NCI-H1105 (cell line): Measurements from ENCODE around the gene CREG2.
"Not testable (repeated sequence)": the region's sequence is repeated elsewhere in the genome, so short reads cannot be mapped to it uniquely, and the experiment has no call there.

Source experiments
- DNase-seq: peaks from one replicate; lab custom pipeline; 2025; lab: John Stamatoyannopoulos, UW

Gene CREG2

GRCh38 chr2:101342625-101343008, 44.7 kb downstream of the CREG2 start:
- no peak for DNase-seq

DNA sequence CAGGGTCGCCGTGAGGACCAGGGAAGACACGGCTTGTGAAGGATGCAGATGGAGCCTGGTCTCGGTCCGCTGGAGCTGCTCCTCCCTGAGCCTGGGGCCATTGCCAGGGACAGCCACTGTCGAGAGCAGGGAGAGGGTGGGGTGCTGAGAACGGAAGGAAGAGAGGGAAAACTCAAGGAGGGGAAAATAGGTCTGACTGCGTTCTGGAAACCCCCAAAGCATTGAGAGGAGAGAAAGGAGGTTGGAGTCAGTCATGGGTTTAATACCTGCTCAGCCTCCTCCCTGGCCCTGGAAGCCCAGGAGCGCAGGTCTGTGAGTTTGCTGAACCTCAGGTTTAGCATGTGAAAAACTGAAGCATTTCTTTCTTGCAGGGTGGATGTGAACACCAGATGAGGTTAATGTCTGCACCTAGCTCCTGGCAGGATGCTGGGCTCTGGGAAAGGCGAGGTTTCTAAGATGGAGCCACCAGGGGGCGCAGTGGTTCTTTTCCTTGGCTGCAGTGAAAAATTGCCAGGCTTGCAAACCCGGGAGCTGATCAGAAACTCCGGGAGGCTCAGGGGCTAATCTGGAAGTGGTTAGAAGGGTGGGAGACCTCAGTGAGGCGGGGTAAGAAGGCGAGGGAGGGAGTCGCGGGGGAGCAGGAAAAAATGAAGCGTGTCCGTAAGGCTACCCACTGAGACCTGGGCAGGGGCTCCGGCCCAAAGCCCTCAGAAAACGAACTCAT, 45.2 kb downstream of the CREG2 start:
- DNase-seq = peak; percentile 41

DNA sequence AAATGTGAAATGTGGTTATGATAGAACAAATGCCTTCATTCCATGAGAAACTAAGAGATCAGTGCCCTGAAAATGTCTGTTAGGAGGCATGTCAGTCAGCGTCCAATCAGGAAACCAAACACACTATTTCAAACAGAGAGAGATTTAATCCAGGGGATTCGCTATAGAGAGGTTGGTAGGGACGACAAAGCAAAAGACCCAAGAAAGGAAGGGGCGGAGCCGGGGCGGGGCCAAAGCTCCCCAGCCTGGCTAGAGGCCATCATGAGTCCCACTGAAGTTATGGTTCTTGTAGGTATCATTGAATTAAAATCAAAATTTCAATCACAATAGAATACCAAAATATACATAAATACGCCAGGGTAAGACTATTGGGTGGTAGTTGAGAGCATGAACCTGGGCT, 45.9 kb downstream of the CREG2 start:
- no peak for DNase-seq

DNA sequence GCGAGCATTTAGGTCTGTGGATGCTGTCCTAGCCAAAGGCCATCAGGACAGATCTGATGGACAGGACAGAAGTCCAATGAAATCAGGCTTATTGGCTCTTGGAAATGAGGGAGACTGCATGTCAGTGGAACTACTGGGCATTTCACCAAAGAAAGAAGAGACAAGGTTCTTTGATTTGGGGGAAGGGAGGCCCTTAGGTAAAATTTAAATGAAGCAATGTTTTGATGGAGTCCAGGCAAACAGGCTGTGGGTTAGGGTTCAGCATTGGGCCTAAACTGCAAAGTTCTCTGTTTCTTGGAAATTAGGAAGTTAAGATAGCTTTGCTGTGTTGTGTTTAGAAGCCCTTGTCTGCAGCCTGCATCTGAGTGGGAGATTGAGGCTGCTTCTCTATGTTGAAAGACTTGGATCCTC, 47.2 kb downstream of the CREG2 start:
- no peak for DNase-seq

DNA sequence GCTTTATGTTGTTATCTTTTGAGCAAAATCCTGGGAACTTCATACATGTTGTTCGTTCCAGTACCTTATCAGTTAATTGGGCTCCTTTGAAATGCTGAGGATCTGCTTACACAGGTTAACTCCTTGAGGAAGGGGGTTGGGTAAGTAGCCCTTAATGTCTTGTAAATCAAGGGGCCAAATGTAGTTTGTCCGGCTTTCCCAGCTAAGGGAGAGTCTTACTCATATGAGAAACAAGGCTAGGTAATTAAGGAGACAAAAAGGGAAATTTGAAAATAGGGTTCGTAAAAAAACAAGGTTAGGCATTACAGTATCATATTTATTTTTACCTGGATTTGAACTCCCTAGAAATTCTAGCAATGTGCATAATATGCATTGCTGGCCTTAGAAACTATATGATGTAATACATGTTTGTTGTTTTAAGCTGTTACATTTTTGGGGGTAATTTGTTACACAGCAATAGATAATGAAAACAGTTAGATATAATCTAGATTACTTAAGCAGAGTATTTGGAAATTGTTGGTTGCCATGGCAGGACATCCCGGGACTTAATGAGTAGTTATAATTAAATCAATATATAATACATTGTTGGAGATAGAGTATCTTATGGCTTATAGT, 47.9 kb downstream of the CREG2 start:
- DNase-seq = no peak

GRCh38 chr2:101337877-101338276, 49.4 kb downstream of the CREG2 start:
- DNase-seq = no peak

DNA sequence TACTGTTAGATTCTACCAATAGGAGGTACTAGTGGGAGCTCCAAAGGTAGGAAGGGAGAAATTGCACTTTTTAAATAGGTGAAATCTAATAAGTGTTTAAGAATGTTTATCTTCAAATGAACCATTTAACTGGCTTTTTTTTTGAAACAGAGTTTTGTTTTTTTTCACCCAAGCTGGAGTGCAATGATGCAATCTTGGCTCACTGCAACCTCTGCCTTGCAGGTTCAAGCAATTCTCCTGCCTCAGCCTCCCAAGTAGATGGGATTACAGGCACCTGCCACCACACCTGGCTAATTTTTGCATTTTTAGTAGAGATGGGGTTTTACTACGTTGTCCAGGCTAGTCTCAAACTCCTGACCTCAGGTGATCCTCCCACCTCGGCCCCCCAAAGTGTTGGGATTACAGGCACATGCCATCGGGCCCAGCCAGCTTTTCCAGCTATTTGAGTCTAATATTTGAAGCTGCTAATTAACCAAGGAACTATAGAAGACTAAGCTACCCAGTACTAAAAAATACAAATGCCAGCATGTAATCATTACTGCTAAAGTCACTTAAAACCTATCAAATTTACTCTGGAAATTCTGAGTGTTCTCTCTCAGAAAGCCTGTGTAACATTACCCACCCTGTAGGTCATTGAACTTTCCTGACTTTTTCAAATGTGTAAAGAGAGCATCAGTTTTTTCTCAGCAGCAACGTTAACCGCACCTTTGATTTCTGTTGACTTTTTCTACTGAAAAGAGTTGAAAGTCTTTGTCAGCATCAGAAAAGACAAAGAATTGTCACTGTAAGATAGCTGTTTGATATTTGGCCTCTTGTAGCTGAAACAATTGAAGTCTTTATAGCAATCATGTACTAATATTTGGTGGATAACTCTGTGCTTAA, 54.2 kb downstream of the CREG2 start:
- DNase-seq = no peak

- no peak for DNase-seq
Measured at GRCh38 chr2:101331202-101331601, 56.1 kb downstream of the CREG2 start.

GRCh38 chr2:101330253-101330933, 56.9 kb downstream of the CREG2 start:
- no peak for DNase-seq

- no peak for DNase-seq
Measured at GRCh38 chr2:101329026-101329425, 58.3 kb downstream of the CREG2 start.

GRCh38 chr2:101328474-101329007, 58.8 kb downstream of the CREG2 start:
- DNase-seq = no peak

DNA sequence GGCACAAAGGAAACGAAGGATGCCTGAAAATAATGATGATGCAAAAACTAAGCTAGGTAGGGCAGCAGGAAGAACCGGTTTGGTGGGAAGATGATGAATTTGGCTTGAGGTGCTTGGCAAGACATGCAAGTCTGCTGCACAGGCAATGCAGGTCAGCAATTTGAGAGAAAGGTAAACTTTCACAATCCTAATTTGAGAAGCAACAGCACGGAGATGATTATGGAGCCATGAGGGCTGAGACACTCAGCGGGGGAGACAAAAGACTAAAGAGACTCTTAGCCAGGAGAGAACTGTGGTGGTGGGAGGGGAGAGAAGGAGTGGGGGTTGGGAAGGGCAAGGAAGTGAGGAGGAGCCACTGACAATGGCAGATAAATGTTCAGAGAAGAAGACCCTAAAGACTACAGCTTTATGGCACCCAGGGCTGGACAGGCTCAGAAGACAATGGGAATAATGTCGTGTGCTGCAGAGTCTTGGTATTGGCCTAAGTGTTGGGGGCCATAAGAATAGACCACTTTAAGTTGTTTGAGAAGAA, 59.4 kb downstream of the CREG2 start:
- DNase-seq = no peak

DNA sequence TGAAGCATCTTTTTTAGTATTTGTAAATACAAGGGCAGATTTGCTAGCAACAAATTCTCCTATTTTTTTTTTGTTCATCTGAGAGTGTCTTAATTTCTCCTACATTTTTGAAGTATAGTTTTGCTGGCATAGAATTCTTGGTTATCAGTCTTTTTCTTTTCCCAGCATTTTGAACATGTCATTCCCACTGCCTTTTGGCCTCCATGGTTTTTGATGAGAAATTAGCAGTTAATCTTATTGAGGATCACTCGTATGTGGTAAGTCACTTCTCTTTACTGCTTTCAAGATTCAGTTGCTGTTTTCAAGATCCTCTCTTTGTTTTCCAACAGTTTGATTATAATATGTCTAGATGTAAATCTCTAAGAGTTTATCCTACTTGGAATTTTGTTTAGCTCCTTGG, 61.9 kb downstream of the CREG2 start:
- no peak for DNase-seq

- DNase-seq = not testable (repeated sequence)
Measured at GRCh38 chr2:101316568-101316967, 70.7 kb downstream of the CREG2 start.

DNA sequence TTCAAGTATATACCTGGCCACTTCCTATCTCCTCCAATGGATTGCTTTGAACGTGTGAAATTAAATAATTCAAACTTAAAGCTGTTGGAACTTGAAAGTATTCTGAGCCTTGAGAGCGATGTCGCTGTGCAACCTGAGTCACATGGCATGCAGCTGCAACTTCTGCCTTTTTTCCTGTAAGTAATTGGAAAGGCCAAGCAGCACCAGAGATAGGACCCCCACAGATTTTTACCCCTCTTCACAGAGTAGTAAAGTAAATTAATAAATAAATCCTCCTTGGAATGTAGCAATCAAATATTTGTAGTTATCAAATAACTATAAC, 75.6 kb downstream of the CREG2 start:
- no peak for DNase-seq

DNA sequence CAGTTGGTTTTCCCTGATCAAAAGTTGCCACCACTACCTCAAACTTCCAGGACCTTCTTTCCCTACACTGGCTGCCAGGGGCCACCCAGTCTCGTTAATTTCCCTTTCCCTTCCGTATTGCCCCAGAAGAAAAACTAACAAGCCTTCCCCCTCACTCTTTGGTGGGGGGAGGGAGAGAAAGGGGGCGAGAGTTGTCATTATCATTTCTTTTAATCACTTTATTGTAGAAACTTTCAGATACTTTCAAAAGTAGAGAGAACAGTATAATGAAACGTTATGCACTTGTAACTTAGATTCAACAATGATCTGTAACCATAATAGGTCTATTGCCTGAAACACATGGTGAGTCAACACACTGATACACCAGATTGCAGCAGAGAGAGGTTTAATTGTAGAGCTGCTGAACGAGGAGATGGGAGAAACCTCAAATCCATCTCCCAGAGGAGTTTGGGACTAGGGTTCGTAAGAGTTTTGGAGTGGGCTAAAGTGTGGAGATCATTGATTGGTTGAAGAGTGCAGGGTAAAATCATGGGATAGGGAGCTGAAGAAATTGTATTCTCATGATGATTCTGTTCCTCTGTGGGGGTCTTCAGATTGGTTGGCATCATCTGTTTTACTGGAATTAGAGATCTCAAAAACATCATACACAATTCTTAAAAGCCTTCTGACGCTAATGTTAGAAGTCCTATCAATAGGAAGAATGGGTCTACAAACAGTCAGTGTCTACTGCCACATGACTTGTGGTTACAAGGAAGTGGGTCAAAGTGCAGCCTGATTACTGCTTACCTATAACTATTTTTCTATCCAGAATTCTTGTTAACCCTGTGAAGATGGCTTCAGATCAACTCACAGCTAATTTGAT, 76.2 kb downstream of the CREG2 start:
- DNase-seq = no peak

- DNase-seq = no peak
Measured at GRCh38 chr2:101310090-101310833, 77.0 kb downstream of the CREG2 start.

DNA sequence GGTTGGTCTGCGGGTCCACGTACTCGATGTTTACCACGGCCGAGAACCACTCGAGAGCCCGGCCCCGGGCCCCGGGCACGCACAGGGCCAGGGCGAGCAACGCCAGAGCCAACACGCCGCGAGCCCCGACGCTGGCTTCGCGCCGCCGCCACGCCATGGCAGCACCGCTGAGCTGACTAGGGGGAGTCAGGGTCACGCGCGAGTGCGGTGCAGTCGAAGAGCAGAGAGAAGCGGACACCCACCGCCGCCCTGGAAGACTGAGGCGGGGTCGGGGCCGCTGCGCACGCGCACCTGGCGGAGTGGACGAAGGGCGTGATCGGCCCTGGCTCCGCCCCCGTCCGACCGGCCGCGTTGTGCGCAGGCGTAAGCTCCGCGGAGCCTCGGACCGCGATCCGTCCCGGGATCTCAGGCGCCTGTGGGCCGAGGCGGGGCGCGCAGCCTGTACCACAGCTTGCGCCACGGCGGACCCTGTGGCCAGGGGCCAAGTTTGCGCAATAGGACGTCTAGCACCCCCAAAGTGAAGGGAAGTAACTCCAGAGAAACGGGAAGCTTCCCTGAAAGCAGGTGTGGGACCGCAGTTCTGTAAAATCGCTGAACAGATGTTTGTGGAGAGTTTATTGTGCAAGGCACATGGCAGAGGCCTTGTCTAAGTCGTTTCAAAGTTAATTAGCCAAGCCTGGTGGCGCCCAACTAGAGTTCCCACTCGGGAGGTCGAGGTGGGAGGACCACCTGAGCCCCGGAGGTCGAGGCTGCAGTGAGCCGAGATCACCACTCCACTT, 78.7 kb downstream of the CREG2 start, which contains the start of gene RNF149:
RNF149 (minus strand) TSS at position 270 of the 779 bp plus-strand sequence; CDS start at position 157, 113 bp downstream.
- DNase-seq = peak; percentile 68

DNA sequence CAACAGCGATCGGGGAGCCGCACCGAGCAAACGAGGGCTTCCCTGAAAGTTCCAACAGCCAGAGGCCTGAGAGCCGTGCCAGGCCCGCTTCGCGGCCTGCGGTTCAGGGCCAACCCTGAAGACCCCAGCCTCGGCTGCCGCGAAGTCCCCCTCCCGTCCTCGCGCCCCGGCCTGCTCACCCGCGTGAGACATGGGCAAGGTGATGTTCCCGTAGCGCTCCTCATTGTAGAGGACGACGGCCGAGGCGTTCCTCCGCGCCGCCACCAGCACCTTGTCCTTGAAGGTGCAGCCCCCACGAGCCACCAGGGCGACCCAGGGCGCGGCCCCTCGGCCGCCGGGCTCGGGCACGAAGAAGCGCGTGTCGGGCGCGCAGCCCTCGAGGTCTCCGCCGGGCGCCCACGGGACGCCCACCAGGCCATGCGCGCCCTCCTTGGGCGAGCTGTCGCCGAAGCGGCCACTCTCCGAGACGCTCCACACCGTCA, 79.3 kb downstream of the CREG2 start:
- DNase-seq = no peak
